Cerebellar nuclear complex (tissue), 1 donor: Measurements from ENCODE around the gene PRKD1.
"Not testable (repeated sequence)": the region's sequence is repeated elsewhere in the genome, so short reads cannot be mapped to it uniquely, and the experiment has no call there.

ENCODE experiments used
- DNase-seq, 2 experiments: peaks; one replicate each; lab custom pipeline; 2025; lab: John Stamatoyannopoulos, UW

Gene PRKD1

GRCh38 chr14:29799464-29800095 lies 128.1 kb downstream of the PRKD1 start:
- DNase-seq: no peak

- DNase-seq: no peak
Observed at GRCh38 chr14:29798811-29799210, 128.8 kb downstream of the PRKD1 start.

DNA sequence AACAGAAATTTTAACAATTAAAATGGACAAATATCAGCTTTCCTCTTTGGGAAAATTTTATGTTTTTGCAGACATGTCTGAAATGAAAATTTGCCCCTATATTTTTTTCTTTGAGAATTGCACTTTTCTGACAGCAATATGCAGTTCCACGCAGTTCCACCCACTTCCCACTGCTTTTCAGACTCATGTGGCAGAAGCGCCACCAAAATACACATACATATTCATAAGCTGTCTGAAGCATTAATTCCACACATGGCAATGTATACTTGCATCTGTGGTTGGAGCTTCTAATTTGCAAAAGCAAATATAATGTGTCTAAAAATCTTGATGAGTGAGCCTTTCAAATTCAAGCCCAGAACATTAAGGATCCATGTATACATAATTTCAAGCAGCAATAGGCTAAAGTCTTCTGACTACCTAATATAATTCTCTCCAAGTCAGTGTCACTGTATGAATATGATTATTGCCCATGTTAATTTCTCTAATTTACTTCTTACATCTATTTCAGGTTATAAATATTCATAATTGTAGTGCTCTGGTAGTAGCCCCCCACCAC lies 129.5 kb downstream of the PRKD1 start:
- no peak for DNase-seq

GRCh38 chr14:29796853-29797252 lies 130.8 kb downstream of the PRKD1 start:
- no peak for DNase-seq

- no peak for DNase-seq
Observed at GRCh38 chr14:29789475-29789874, 138.2 kb downstream of the PRKD1 start.

DNA sequence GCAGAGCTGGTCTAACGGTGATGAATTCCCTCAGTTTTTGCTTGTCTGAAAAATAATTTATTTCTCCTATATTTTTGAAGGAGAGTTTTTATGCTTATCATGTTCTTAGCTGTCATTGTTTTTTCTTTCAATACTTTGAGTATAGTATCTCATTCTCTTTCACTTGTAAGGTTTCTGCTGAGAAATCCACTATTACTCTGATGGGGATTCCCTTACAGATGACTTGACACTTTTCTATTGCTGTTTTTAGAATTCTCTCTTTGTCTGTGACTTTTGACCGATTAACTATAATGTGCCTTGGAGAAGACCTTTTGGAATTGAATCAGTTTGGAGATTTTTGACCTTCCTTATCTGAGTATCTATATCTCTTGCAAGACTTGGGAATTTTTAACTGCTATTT lies 139.6 kb downstream of the PRKD1 start:
- DNase-seq: no peak

- DNase-seq: no peak
Observed at GRCh38 chr14:29783556-29783955, 144.1 kb downstream of the PRKD1 start.

DNA sequence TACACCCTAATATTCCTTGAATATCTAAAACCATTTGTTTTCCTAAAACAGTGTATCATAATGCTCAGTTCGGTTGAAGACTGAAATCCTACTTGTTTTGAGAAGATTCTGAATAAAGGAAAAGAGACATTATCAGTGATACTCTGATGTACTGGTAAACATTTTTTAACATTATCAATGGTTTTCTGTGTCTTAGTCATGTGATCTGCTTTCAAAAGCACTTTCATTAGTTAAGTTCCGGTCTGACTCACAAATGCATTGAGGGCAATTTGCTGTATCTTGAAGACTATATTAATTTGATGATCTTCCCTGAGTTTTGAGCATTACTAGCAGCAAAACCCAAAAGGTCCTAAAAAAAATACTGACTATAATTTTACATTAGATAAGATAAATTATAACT lies 145.6 kb downstream of the PRKD1 start:
- DNase-seq: no peak

DNA sequence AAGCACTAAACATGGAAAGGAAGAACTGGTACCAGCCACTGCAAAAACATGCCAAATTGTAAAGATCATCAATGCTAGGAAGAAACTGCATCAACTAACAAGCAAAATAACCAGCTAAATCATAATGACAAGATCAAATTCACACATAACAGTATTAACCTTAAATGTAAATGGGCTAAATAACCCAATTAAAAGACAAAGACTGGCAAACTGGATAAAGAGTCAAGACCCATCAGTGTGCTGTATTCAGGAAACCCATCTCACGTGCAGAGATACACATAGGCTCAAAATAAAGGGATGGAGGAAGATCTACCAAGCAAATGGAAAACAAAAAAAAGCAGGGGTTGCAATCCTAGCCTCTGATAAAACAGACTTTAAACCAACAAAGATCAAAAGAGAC lies 150.5 kb downstream of the PRKD1 start:
- not testable (repeated sequence) for DNase-seq

GRCh38 chr14:29773990-29774389 lies 153.7 kb downstream of the PRKD1 start:
- no peak for DNase-seq

DNA sequence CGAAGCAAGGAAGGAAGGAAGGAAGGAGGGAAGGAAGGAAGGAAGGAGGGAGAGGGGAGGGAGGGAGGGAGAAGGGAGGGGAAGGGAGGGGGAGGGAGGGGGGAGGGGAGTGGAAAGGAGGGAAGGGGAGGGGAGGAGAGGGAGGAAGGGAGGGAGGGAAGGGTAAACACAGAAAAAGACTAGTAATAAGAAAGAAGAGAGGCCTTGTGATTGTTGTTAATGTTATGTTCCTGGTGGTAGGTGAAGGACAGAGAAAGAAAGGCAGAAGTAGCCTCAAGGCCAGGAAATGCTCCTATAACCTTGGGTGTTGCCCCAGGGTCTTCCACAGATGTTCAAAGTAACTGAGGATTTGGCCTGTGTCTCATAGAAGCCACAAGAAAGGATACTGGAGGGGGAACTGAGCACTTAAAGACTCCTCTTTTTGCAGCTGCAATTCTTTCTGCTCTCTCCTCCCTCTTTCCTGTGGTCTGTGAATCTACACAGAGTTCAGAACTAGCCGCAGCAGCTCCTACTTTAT lies 164.2 kb downstream of the PRKD1 start:
- no peak for DNase-seq

DNA sequence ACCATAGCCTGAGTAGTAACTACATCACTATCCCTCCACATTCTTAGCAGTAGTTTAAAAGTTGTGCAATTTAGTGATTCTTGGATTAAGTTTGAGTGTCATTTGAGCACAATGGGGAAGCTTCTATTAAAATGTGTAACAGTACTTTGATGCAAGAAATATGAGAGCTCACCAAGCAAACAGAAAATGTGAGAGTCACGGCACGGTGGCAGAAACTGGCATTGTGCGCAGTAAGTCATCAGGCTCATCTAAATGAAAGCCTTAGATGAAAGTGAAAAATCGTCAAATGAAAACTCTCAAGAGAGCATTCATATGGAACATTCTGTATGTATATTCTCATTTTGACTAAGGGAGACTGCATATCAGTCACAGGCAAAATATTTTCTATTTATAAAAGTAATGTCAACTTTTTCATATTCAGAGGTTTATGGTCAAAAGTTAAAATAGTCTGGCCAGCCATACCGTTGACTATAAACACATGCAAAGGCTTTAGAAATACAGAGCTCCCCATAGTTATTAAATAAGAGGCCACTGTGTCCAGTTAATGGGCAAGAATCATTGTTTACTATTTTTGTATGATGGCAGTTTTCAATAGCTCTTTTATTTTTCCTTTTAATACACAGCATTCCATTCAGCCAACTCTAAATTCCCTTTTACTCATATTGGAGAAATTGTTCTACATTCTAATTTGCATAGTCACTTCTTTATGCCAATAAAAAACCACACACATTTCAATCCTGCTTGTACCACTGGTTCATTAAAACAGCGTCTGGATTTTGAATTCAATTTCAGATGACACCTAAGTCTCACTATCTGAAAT lies 167.9 kb downstream of the PRKD1 start:
- no peak for DNase-seq

DNA sequence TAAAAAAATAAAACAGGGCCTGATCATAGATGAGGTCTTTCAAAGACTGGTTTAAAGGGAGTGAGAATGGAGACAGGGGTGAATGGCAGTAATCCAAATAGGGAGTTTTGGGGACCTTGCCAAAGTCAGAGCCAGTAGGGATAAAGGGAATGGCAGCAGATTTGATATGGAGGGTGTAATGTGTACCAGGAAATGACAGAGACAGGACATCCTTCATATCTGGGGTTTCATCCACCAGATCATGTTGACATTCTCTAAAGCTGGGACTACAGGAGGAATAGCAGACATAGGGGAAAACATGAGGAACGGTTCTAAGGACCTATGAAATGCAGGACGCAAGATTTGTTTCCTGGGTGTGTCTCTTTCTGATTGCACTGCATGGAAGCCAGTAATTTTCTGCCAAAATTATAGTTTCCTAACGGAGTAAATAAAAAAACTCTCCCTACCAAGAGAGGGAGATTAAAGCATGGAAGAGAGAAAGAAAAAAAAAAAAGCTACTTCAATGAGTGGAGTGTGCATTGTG lies 169.9 kb downstream of the PRKD1 start:
- DNase-seq: no peak

DNA sequence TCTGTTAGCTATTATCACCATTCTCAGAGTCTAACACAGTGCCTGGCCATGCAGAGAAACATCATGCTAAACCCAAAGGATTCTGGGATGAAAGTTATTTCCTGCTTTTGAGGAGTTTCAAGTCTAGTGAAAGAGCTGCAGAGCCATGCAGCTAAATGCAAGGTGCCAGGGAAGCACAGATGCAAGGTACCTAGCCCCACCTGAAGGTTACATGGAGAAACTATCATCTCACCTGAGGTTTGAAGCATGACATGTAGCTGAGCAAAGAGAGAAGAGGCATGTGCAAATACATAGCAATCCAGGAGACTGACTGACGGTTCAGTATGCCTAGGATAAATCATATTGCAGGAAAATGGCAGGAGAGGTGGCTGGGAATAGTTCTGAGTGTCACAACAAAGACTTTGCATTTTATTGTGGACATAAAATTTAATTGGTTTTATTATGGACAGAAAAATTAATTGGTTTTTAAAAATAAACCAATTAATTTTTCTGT lies 170.4 kb downstream of the PRKD1 start:
- DNase-seq: no peak

DNA sequence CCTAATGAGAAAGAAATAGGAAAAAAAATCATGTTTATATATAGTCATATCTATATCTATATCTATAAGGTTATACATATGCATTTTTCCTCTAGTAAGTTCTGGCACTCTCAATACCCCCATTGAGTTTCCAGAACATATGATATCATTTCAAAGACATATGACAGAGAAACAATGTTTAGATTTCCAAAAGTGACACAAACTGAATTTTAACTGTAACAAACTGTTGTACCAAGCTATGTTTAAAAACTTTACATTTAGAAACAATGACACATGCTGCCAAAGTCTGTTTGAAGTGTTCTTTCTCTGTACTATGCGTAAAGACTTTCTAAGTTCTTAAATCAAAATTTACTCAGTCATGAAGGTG lies 171.6 kb downstream of the PRKD1 start:
- DNase-seq: no peak

DNA sequence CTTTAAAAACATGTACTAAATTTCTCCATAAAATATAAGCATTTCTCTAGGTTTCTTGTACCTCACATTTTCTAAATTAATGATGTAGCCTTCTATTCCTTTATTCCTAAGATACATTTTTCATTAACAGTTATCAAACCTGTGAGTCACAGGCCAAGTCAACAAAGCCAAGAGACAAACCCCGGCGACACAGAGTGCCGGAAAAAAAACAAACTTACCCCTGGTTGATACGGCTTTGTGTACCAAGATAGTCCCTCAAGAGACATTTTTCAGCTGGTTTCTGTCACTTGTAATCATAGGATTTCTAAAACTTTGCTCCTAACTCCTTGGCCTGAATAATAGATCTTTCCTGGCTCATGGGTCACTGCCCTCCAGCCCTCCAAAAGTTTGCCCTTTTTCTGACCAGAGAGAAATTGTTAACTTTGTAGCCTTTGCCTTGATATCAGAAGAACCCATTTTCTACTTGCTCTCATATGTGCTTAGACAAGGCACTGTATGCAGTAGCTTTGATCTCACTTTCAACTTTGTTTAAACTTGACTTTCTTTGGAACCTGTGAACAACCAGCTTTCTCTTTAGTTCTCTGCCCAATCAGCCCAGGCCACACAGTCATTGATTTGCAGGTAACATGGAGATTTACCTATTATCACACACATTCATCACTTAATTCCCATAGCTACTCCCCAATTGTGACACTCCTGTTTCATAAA lies 172.2 kb downstream of the PRKD1 start:
- no peak for DNase-seq

- DNase-seq: no peak
Observed at GRCh38 chr14:29754134-29754533, 173.5 kb downstream of the PRKD1 start.

DNA sequence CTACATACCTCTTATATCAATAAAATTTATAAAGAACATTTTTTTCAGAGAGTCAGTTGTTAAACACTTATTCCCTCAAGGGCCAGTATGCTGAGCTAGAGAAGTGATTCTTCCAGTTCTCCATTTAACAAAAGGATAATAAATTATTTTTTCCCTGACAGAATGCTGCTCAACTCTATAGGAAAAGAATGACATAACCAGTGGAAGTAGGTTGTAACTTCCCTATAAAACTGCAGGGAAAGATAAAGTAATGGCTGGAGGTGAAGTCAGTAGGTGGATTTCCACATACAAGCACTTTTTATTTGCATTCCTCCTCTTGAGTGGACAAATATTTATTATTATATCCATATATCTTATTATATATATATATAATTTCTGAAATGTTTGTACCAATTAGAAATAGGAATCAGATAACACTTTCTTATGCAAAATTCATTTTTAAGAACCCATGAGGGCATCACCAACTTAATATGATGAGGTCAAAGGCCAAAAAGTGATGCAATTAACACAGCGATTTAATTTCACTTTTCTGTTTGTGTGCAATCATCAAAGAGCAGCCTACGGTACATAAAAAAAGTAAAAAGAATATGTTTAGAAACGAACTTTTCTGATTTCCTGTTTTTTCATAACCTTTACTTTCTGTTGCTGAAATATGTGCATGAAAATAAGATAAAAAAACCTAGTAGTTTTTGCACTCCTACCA lies 175.3 kb downstream of the PRKD1 start:
- no peak for DNase-seq

- no peak for DNase-seq
Observed at GRCh38 chr14:29749829-29750228, 177.8 kb downstream of the PRKD1 start.

DNA sequence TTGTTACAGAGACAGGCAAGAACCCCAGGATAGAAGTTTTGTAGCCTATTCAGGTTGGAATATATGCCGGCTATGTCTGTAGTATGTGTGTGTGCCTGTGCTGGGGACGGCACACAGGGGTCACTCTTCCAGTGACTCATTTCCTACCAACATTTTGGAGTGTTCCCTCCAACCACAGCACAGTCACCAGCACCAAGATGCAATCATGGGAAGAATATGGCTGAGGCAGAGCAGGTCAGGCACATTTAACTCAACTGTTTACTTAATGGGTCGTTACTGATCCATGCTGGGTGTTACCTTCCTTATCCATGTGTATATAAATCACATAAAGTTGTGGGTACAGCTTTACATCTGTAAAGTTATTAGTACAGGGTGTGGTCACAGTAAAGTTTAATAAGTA lies 178.3 kb downstream of the PRKD1 start:
- DNase-seq: no peak

GRCh38 chr14:29745863-29746262 lies 181.8 kb downstream of the PRKD1 start:
- no peak for DNase-seq

GRCh38 chr14:29743531-29743930 lies 184.1 kb downstream of the PRKD1 start:
- no peak for DNase-seq
